GM20000 (cell line): ENCODE measurements around the gene MAL.

Source experiments
- DNase-seq: peaks from one replicate; pipeline ENCODE4 v3.0.0; 2012; ENCODE audit warnings: low spot score
- TF ChIP-seq, protein P1 (sequence below): IDR thresholded peaks from 2 replicates; pipeline ENCODE4 v1.5.1; 2012; ENCODE audit warnings: mild to moderate bottlenecking, control low read depth; ENCODE audit errors: extremely low read depth, missing control alignments

Gene MAL

DNA sequence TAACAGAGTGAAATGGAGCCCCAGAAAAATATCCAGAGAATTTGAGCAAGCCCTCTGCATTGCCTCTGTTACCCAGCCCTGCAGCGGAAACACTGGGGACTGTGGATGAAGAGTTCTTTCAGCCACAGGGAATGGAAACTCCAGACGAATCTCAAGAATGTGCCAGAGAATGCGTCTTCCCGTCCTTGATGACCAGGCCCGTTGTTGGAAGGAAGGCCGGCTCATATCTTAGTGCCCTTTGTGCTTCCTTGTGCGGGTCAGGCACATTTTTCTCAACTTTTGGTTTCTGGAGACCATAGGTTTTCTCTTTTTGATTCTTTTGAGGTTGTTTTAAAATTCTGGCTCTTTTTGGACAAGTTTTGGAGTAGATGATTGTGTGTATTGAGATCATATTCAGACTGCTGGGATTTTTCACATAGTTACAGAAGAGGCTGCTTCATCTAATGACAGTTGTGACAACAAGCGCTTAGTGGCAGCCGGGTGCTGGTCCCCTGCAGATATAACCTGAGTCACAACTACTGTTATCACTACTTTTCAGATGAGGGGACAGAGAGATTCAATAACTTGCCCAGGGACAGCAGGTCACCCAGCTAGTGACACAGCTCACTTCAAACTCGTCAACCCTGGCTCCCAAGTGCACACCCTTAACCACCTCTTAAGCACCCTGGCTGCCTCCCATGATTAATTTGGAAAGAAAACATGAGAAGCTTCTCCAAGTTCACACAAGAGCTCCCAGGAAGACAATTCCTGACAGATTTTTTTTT, 15.7 kb downstream of the MAL start:
- TF ChIP-seq, protein P1, sequence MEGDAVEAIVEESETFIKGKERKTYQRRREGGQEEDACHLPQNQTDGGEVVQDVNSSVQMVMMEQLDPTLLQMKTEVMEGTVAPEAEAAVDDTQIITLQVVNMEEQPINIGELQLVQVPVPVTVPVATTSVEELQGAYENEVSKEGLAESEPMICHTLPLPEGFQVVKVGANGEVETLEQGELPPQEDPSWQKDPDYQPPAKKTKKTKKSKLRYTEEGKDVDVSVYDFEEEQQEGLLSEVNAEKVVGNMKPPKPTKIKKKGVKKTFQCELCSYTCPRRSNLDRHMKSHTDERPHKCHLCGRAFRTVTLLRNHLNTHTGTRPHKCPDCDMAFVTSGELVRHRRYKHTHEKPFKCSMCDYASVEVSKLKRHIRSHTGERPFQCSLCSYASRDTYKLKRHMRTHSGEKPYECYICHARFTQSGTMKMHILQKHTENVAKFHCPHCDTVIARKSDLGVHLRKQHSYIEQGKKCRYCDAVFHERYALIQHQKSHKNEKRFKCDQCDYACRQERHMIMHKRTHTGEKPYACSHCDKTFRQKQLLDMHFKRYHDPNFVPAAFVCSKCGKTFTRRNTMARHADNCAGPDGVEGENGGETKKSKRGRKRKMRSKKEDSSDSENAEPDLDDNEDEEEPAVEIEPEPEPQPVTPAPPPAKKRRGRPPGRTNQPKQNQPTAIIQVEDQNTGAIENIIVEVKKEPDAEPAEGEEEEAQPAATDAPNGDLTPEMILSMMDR, result no peak
- DNase-seq, result no peak

GRCh38 chr2:95041824-95042442, 16.4 kb downstream of the MAL start:
- TF ChIP-seq, protein P1, result no peak
- DNase-seq, result no peak

GRCh38 chr2:95042472-95043271, 17.2 kb downstream of the MAL start:
- no peak for DNase-seq
- TF ChIP-seq, protein P1, result no peak

DNA sequence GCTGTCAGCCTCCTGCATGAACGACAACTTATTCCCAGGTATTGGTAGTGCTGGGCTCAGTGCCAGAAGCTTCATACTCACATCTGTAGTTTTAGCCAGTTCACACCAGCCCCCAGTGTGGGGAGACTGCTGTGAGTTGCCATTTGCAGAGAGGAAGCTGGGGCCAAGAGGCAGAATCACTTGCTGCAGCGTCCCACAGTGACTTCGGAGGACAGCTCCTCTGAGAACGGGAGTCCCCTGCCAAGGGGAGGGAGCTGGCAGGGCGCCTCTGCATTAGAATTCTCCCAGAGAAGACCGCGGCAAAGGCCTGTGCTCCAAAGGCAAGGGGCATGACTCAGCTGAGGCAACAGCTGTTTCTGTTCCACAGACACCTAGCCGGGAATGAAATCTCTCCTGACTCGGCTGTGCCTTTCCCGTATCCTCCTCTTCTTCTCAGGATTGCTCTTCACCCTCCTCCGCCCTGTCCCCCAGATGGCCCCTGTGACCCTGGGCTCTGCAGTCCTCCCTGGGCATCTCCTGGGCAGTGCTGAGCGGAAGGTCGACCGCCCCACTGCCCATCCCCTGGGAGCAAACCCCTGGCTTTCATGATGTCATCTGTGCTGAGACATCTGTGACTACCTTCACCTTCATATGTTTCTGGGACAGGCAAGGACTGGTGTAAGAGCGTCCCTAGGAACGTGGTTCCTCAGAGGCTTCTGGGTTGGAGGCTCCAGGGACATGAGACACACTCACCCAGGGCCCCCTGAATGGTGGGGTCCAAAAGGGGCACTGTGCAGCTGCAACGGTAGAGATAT, 18.0 kb downstream of the MAL start:
- TF ChIP-seq, protein P1, result no peak
- DNase-seq, result no peak

GRCh38 chr2:95044601-95045000, 19.1 kb downstream of the MAL start:
- TF ChIP-seq, protein P1, result no peak

DNA sequence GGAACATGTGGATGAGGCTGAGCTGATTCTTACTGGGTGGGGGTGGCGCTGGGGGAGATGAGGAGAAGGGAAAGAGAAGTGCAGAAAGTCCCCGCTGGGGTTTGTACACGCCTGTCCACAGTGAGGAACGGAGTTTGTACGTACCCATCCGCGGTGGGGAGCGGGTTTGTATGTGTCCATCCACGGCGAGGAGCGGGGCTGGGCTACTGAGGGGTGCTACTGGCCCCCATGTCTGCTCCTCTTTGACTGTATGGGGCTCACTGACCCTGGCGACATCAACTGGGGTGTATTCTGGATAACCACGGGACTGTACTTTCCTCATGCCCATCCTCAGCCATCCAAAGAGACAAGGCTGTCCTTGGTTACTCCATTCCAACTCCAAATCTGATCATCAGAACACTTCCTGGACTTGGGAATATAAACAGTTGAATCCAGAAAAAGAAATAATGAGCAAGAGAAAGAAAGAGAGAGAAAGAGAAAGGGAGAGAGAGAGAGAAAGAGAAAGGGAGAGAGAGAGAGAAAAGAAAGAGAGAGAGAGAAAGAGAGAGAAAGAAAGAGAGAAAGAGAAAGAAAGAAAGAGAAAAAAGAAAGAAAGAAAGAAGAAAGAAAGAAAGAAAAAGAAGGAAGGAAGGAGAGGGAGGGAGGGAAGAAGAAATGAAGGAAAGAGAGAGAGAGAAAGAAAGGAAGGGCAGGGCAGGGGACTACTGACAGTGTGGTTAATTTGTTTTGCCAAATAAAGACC, 21.0 kb downstream of the MAL start:
- DNase-seq, result no peak
- TF ChIP-seq, protein P1, result no peak

More at GRCh38 chr2:95044601-95045000, 19.1 kb downstream of the MAL start:
- DNase-seq, result no peak
